MM.1S (cell line): ENCODE measurements around the gene DZIP1L.

Experiments used
- CTCF ChIP-seq: fragments of 300-600 bp; sonication (generic); IDR thresholded peaks from 2 replicates; pipeline ENCODE4 v1.5.1; 2016; ENCODE audit warnings: antibody characterized with exemption, low read length, mixed read lengths
- EZH2 ChIP-seq: fragments of 300-600 bp; sonication (generic); optimal IDR thresholded peaks from 2 replicates; pipeline ENCODE3; 2017; ENCODE audit warnings: low read depth, mild to moderate bottlenecking, antibody characterized with exemption, low read length, mixed read lengths
- EZH2phosphoT487 ChIP-seq: fragments of 300-600 bp; sonication (generic); IDR thresholded peaks from 2 replicates; pipeline ENCODE4 v1.6.1; 2018; ENCODE audit warnings: antibody characterized with exemption, low read length

DNA sequence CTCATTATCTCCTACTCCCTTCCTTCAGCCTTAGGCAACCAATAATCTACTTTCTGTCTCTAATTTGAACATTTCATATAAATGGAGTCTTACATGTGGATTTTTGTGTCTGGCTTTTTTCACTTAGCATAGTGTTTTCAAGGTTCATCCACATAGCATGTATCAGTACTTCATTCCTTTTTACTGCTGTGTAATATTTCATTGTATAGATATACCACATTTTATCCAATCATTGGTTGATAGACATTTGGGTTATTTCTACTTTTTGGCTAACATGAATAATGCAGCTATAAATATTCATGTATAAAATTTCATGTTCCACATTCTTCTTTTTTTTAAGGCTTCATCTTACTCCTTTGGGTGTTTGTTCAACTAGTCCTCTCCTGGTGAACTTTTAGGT lies 39.1 kb upstream of the DZIP1L start:
- no peak for TF ChIP-seq CTCF
- TF ChIP-seq EZH2phosphoT487, result no peak
- TF ChIP-seq EZH2, result no peak
